ENCODE results near the gene TXNL1. TPM values are rescaled to one million over a fixed set of nuclear protein-coding genes. Genes with fewer than 3 reads are reported as not detected.

The TXNL1 gene
- polyA plus RNA-seq, 10 donors, result 92.8 to 131 (median 110) TPM

DNA sequence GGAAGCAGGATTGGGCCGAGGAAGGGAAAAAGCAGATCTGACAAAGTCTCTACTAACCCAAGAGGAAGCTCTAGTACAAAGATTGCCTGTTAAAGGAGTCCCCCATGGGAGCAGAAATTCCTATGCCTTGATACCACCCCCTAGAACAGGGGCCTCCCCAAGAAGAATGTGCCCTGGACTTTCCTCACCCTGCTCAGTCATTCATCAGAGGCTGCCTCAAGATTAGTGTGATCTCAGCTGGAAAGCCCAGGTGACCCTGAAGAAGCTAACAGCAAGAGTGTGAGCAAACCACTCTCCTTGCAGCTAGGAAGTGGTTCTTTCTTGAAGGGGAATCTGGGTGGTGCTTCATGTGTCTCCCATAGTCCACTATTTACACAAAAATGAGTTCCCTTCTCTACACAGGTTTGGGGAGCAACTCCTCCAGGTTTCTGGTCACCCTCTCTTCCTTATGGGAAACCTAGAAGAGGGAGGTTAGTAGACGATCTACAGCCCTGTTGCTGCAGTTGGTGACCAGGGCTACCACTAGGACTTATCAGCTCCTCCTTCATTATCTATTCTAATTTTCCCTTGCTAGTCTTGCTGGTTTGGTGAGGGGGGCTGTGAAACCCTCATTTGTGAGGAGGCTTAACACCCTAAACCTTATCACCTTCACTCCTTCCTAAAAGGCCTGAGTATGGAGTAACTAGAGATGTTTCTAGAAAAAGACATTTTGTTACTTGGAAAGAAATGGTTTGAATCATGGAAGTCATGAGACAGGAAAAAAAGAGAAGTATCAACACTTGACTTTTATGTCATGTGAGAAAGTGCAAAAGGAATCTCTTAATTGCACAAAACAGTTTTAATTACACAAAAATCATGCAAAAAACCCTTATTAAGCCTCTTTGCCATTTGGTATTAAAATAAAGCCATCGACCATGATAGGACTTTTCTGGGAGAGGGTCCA lies 9.8 kb upstream of the TXNL1 start:
- no peak for DNase-seq

GRCh38 chr18:56647071-56647470 lies 8.7 kb upstream of the TXNL1 start:
- DNase-seq, result no peak

DNA sequence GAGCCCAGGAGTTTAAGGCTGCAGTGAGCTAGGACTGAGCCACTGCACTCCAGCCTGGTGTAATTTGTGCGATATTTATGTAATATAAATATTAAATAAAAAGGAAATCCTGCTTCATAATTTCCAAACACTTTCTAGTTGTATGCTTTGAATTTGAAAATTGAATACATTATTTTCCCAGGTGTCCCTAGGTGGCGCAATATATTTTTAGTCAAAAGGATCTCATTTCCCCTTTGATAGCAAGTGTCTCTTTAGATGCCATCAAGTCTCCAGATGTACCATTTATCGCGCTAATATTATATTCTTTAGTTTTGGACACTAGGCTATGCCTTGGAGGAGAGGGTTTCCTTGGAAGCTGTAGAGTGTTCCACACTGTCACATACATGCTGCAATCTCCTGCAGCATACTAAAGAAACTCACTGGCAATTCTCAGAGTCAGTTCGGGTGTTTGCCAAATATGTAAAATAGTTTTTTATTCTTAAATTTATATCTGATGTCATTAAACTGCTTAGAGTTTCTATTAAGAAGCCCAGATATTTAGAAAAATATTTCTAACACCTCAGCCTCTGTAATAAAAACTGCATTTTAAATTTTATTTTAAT lies 7.1 kb upstream of the TXNL1 start:
- DNase-seq, result no peak

DNA sequence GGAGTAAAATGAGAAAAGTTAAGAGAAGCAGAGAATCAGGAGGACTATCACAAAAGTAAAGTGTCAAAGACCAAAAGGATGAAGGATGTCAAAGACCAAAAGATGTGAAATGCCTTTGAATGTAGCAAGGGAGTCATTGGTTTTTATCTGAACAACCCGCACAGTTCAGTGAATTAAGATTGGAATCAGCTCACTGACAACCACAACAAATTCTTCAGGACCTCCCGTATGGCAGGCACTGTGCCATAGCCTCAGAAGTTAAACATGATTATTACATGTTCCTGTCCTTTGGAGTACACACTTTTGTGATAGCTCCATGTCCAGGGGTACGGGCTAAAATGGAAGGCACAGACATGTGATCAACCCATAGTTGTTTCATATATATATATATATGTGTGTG lies 5.0 kb upstream of the TXNL1 start:
- no peak for DNase-seq

DNA sequence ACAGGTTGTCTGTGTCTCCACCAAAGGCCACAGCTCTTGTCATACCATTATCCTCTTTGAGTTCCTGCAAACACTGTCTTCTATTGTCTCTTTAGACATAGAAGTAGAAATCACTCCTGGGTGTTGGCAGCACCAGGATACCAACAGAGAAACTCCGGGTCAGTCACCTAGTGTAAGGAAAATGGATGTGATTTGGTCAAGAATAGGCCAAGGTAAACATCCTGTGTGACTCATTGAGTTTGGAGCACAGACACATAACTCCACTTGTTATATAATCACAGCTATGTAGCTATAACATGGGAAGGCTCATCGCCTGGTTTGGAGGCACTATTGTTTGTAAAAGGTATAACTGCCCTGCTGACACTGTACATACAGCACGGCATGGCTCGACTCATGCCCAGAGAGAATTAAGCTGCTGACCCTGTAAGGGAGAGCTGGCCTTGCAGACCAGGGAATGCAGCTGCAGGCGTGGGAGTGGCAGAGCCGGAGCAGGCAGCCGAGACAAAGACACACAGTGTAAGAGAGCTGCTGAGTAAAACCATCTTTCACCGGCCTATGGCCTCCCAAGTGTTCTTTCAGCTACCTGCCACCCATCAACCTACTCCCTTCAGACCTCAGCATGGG lies 3.4 kb upstream of the TXNL1 start:
- no peak for DNase-seq

GRCh38 chr18:56639571-56639970 lies 1.2 kb upstream of the TXNL1 start:
- DNase-seq, result no peak

- no peak for DNase-seq
These were observed 651 bp upstream of the TXNL1 start for GRCh38 chr18:56639104-56639381.

DNA sequence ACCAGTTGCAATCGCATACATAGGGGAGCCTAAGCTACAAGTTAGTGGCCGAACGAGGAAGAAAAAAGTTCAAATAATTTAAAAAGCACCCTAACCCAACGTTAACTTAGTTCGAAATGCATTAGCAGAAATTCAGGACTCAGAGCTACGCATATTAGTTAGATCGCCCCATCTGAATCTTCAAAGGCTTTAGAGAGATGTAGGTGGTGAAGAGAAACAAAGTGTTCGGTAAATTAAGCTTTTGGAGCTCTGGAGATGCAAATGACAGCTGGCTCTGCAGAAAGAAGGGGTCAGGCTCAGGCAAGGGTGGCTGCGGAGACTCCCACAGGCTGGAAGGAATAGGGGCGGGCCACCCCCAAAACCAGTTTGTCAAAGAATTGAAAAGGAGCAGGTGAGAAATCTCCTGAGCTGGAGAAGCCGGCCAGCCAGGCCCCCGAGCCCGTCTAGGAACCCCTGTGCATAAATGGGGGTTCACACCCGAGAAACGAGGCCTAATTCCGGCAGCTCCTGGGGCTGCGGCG lies 621 bp downstream of the TXNL1 start:
- DNase-seq, result no peak

- DNase-seq, result no peak
These were observed 1.2 kb downstream of the TXNL1 start for GRCh38 chr18:56637176-56637575.

GRCh38 chr18:56635007-56635406 lies 3.4 kb downstream of the TXNL1 start:
- DNase-seq, result no peak

GRCh38 chr18:56632070-56633022 lies 6.0 kb downstream of the TXNL1 start:
- DNase-seq, result no peak

DNA sequence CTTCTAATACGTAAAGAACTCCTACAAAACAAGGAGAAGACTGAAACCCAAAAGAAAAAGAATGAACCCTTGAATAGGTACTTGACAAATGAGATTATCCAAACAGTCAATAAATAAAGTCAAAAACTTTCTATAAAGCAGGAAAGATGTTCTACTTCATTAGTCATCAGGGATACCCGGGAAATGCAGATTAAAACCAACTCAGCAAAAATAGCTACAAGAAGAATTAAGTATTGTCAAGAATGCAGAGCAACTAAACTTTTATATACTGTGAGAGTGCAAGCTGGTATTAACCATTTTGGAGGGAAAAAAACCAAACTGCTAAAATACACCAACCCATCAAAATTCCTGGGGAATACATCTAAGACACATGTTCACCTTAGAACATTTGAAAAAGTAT lies 10.4 kb downstream of the TXNL1 start:
- no peak for DNase-seq

DNA sequence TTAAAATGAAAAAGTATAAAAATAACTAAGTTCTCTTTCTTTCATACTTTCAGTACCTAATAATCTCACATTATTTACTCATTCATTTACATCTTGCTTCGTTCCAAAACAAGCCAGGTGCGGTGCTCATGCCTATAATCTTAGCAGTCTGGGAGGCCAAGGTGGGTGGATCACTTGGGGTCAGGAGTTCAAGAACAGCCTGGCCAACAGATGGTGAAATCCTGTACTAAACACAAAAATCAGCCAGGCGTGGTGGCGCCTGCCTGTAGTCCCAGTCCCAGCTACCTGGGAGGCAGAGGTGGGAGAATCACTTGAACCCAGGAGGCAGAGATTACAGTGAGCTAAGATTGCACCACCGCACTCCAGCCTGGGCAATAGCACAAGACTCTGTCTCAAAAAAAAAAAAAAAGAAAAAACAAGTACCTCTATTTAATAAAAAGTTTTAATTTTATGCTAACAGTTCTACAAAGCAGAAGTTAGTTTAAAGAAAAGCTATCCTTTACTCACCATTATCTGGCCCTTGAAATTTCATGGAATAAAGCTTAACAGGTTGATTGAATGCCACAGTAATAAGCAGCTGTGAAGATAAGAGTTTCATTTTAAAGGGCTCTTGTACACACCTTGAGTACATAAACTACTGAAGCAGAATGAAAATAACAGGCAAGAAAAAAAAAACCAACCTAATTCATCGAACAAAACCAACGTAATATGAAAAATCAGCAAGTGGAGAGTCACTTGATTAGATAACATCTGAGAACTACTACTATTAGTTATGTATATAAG lies 22.5 kb downstream of the TXNL1 start:
- DNase-seq, result no peak

DNA sequence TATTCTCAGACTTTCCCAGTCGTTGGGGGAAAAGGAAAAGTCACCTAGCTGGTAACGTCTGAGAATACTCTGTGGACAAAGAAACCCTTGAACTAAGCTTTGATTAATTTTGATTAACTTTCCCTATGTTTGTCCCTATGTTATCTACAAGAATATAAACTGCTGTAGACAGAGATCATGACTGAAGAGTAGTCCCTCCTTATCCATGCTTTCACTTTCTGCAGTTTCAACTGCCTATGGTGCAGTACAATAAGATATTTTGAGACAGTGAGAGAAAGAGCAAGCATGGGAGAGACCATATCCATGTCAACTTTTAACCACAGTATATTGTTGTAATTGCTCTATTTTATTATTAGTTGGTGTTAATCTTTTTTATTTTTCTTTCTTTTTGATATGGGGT lies 31.8 kb downstream of the TXNL1 start:
- DNase-seq, result no peak

- DNase-seq, result no peak
These were observed 40.0 kb downstream of the TXNL1 start for GRCh38 chr18:56598422-56598821.

GRCh38 chr18:56593906-56594305 lies 44.5 kb downstream of the TXNL1 start:
- DNase-seq, result no peak

DNA sequence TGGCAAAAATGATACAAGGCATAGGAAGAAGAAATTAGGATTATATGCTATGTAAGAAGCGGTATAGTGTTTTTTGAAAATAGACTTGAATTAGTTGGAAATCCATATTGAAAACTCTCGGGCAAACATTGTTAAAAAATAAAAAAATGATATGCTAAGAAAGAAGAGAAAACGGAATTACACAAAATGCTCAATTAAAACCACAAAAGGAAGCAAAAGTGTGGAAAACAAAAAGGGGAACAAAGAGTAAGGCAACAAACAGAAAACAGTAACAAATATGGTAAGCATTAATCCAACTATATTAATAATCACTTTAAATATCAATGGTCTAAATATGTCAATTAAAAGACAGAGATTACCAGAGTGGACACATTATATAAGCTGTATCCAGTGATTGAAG lies 58.4 kb downstream of the TXNL1 start:
- no peak for DNase-seq

DNA sequence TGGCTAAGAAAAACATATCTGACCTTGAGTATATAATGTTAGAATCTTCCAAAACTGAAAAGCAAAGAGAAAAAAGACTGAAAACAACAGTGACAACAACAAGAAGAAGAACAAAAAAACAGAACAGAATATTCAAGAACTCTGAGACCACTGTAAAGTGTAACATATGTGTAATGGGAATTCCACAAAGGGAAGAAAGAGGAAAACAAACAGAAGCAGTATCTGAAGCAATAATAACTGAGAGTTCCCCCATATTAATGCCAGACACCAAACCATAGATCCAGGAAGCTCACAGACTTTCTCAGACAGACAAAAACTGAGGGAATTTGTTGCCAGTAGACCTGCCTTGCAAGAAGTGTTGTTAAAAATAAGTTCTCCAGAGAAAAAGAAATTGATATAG lies 58.9 kb downstream of the TXNL1 start:
- DNase-seq, result no peak

DNA sequence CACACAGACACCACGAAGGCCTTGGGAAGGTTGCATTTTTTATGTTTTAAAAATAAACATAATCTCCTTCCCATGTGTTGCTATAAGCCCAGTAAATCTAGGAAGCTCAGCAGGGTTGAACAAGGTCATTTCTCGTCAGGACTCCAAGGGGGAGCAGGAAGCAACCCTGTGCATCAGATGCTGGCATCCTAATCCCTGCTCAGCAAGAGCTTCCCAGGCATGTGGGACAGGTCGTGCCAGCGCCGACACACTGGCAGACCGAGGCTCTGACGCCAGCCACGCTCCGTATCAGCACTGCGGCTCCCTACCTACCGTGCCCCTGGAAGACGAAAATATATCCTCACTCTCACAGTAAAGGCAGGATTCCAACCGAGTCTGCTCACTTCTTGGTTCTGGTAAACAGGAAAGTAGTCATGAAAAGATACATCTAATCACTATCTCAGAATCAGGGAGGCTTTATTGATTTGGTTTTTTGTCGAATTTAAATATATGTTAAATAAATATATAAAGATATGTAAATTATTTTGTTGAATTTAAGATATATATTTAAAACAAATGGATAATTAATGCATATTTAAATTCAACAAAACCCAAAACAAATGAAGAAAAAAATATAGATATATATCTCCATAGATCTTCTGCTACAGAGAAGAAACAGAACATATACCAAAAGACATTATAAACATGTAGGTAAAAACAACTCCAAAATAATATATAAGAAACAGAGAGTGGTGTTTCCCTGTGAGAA lies 61.4 kb downstream of the TXNL1 start:
- DNase-seq, result peak; percentile 25 to 59 (median 36)

Data from muscle of back (tissue), 11 donors.